HG03095 (cell line): ENCODE measurements around the gene FOXN3.

ENCODE experiments used
- ATAC-seq: cut with Tn5 transposase; IDR thresholded peaks from one replicate; pipeline ENCODE4 v1.9.1; 2021; ENCODE audit warnings: moderate library complexity; ENCODE audit not compliant: unreplicated experiment

Gene FOXN3

DNA sequence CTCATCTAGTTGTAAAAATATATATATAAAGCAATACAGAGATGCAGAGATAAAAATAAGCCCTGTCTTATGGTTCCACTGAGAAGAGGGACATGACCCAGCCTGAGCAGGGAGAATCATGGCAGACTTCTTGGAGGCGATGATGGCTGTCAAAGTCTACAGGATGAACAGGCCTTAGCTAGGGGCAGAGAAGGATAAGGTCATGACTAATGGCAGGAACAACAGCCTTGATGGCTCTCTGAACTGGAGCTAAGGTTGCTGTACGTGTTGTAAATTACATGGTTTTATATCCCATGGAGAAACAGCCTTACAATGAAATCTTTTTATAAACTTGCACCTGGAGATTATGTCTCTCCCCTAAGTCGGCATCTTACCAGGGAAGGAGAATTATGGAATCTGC lies 32.4 kb downstream of the FOXN3 start:
- no peak for ATAC-seq

- ATAC-seq: peak; percentile 81
These were observed 33.0 kb downstream of the FOXN3 start for GRCh38 chr14:89384023-89384422.

GRCh38 chr14:89382901-89383845 lies 33.9 kb downstream of the FOXN3 start:
- ATAC-seq: no peak

GRCh38 chr14:89382487-89382886 lies 34.5 kb downstream of the FOXN3 start:
- ATAC-seq: no peak

GRCh38 chr14:89379891-89380820 lies 36.9 kb downstream of the FOXN3 start:
- no peak for ATAC-seq

- no peak for ATAC-seq
These were observed 38.0 kb downstream of the FOXN3 start for GRCh38 chr14:89379006-89379405.

DNA sequence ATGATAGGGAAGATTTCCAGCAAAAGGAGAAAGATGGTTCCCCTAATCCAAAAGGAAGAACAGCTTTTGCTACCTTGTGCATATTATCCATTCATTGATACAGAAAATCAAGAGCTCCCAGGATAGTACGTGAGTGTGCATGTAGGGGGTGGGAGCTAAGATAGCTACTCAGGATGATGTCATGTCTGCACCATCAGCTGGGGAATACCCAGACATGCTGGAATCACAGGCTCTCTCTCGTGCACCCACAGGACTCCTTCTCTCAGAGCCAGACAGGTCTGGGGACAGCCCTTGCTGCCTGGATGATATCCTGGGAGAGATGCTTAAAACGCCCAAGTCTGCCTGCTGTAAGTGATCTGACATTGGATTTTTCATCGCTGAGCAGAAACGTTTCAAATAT lies 38.9 kb downstream of the FOXN3 start:
- peak; percentile 79 for ATAC-seq

- no peak for ATAC-seq
These were observed 39.5 kb downstream of the FOXN3 start for GRCh38 chr14:89377544-89377943.

DNA sequence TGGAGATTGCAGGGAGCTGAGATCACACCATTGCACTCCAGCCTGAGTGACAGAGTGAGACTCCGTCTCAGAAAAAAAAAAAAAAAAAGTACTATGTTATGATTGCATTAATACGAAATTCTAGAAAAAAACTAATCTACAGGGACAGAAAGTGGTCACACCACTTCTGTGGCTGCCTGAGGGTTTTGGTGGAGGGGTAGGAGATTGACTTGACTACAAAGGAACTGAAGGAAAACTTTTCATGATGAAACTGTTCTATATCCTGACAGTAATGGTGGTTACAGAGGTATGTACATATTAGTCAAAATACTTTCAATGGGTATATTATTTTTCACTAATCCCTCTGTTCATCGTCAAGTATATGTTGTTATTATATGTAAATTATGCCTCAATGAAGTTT lies 42.1 kb downstream of the FOXN3 start:
- no peak for ATAC-seq

GRCh38 chr14:89373185-89373584 lies 43.8 kb downstream of the FOXN3 start:
- no peak for ATAC-seq

DNA sequence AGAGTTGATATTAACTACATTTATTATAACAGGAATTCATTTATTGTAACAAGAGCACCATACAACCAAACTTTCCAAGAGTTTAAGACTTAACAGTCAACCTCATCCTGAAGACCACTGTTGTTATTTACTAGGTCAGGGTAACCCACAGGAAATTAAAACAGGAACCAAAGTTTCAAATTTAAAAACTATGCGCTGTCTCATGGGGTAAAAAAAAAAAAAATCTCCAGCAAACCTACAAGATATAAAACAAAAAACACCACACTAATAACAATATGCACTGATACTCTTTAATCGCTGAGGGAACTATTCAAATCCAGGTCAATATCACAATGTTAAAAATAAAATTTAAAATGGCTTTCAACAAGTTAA lies 44.5 kb downstream of the FOXN3 start:
- no peak for ATAC-seq

DNA sequence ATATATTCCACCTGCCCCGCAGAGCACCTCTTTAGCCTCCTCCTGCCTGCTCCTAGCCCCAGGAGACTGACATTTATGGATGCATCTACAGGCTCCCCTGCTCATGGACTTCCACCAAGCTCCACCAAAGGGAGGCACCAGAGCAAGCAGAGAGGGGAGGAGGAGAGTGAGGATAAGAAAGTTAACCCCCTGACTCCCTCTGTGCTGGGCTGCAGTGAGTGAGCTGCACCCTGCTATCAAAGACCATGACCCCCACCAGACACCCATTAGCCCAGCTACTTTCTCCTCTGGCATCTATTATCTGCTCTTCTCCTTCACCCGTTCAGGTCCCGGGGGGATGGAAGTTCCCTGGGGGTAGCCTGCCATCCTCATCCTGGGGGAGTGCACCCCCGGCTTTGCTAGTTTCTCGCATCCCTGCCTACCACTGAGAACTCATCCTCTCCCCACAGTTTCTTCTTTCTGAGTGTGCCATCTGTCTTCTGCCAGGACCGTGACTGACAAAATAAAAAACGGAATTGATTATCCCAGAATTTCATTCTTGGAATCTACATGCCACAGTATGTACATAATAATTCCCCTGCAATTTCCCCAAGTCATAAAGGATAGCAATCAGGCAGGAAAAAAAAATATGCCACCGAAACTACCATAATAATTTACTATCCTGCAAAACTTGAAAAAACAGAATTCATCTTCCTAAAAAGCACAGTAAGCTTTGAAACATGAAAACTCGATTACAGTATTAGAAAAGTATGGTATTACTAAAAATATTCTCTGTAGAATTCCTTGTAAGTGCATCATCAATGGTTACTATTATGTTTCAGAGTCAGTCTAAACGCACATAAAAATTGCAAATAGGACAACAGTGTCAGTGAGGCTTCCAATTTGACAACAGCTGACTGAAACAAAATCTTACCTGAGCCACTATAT lies 45.2 kb downstream of the FOXN3 start:
- no peak for ATAC-seq

DNA sequence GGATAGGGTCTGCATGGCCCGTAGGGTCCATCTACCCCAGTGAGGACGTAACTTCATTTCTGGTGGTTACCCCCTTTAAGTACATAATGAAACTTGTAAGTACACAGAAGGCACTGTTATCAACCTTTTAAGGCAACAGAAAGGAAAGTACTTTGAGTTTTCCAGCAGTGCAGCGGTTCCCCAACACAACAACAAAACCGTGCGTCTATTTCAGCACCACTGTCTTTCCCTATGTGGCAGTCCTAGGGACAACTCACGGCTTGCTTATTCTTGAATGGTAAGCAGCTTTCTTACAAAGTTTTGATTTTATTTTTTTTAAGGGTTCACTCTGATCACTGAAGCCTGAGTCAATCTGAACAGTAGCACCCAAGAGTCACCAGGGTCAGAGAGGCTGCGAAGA lies 46.3 kb downstream of the FOXN3 start:
- ATAC-seq: no peak

DNA sequence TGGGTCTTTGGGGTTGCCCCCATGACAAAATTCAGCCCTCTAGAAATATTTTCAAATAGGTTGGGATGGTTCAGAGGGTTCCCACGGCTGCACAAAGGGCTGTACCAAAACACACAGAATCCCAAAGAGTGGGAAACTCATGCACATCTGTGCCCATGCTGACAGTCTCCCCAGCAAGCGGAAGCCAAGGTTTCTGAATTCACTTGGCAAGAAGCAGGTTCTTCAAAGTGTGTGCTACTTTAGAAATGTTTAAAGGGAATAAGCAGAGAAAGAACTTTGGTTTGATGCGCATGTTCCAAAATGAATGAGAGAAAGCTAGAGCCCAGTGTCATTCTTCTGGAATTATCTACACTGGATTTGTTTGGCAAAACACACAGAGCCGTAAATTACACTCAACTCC lies 46.7 kb downstream of the FOXN3 start:
- no peak for ATAC-seq

DNA sequence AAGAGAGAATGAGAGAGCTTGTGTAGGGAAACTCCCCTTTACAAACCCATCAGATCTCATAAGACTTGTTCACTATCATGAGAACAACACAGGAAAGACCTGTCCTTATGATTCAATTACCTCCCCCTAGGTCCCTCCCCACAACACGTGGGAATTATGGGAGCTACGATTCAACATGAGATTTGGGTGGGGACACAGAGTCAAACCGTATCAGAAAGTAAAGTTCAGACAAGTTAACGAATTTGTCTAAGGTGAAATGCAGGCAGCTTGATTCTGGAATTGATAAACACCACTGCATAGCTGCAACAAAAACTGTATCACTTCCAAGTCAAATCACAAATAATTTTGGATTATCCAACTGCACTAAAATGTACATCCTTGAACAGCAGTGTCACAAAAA lies 47.4 kb downstream of the FOXN3 start:
- no peak for ATAC-seq

DNA sequence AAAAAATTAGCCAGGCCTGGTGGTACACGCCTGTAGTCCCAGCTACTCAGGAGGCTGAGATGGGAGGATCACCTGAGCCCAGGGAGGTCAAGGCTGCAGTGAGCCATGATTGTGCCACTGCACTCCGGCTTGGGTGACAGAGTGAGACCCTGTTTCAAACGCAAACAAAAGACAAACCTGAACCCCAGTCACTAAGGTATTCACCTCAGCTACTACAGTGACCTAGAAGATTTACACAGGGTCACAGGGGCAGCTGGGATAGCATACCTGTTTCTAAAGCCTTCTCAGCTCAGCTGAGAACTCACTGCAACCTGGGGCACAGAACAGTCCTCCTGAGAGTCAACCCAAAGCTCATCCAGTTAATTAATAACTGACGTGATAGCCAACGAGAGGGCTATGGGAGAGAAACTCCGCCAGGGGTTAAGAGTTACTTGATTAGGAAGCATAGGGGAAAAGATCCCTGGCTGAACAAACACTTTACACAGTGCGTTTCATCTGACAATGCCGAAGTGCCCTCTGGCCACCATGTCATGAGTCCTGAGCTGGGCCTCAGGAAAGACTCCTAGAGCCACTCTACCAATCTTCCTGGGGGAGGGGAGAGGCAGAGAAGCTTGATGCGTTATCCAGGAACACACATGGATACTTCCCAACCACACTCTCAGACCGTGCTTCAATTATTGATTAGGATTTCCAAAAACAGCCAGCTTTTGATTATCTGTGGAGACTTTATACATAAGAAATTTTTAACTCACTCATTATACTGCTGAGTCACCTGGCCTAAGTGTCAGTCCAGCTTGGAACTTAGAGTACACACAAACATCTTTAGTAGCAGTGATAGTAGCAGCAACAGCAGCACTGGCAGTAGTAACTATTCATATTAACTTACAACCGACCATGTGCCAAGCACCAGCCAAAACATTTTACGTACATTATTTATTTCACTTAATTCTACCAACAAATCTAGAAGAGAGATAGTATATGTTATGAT lies 48.2 kb downstream of the FOXN3 start:
- ATAC-seq: no peak

DNA sequence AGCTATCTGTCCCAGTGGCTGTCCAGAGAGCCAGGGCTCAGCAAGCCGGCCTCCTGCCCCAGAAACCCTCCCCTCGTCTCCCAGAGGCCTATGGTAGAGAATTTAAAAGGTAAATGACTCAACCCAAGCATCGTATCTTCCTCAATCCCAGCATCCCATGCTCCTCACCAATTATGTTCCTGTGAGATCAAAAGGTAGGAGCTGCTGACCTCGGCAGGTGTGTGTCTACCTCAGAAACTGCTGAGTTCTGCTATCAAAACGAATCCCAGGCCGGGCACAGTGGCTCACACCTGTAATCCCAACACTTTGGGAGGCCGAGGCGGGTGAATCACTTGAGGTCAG lies 49.3 kb downstream of the FOXN3 start:
- ATAC-seq: no peak

DNA sequence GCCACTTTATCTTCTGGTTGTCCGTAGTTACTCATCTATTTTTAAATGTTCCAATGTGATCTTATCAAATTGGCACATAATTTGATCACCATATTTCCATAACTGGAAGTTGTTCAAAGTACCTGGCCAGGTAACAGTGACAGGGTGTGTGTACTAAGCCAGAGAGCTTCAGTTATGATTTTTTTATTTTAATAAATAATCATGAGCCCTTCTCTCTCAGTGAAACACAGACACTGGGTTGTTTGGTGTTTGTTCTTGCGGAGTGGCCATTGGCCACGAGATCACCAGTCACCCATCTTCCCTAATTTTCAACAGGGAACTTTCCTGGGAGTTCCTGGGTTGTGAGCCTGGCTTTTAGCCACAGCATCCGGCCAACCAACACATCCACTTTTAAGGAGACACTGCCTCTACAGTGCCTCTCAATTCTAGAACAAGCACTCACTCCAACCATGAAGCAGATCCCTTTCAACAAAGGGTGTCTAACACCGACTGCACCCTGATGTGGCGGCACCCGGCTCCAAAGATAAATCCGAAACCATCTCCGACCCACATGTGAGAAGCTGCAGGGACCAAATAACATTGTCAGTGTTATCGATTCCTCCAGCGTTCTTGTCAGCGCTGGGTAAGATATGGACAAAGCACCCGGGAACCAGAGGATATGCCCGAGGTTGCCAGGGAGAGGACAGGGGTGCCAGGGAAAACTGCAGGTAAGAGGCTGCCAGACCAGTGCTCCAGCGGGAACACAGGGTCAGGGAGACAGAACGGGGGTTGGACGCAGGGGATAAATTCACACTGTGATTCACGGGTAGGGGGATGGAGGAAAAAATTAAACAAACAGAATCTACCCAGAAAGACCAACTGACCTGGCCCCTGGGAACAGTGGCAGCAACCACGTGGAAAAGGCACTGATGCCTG lies 49.9 kb downstream of the FOXN3 start:
- no peak for ATAC-seq
